Endodermal cell (in vitro differentiated cells): Measurements from ENCODE around the gene SLC27A2. TPM values are rescaled to one million over a fixed set of nuclear protein-coding genes. Genes with fewer than 3 reads are reported as not detected.

Source experiments
- DNase-seq: peaks from one replicate; pipeline ENCODE4 v3.0.0-alpha.2; 2017
- H3K27ac ChIP-seq: 2 replicates; pipeline ENCODE4 v1.5.1; 2013; ENCODE audit warnings: mild to moderate bottlenecking, low read depth, low read length, moderate library complexity
- H3K27me3 ChIP-seq: 2 replicates; pipeline ENCODE4 v1.6.1; 2013; ENCODE audit warnings: mild to moderate bottlenecking, low read length, moderate library complexity; ENCODE audit not compliant: insufficient read depth, control insufficient read depth, poor library complexity, severe bottlenecking
- H3K36me3 ChIP-seq: 2 replicates; pipeline ENCODE4 v1.7.0; 2013; ENCODE audit warnings: mild to moderate bottlenecking, low read length, moderate library complexity; ENCODE audit not compliant: control insufficient read depth, insufficient read depth
- H3K4me1 ChIP-seq: one replicate; pipeline ENCODE4 v1.7.0; 2013; ENCODE audit warnings: low read length; ENCODE audit not compliant: control insufficient read depth, insufficient read depth
- H3K4me3 ChIP-seq: 2 replicates; pipeline ENCODE4 v1.5.1; 2013; ENCODE audit warnings: mild to moderate bottlenecking, low read length, moderate library complexity
- H3K9ac ChIP-seq: 2 replicates; pipeline ENCODE4 v1.6.1; 2013; ENCODE audit warnings: mild to moderate bottlenecking, low read length, moderate library complexity; ENCODE audit not compliant: poor library complexity, severe bottlenecking; ENCODE audit errors: extremely low read depth
- H3K9me3 ChIP-seq: 2 replicates; pipeline ENCODE4 v1.6.1; 2013; ENCODE audit warnings: mild to moderate bottlenecking, low read length, moderate library complexity; ENCODE audit not compliant: control insufficient read depth
- H3K27ac Mint-ChIP-seq: 2 replicates; pipeline ENCODE4 v1.8.0; 2020; ENCODE audit warnings: mixed read lengths
- H3K27me3 Mint-ChIP-seq: 2 replicates; pipeline ENCODE4 v1.8.0; 2021; ENCODE audit warnings: mild to moderate bottlenecking, mixed read lengths; ENCODE audit not compliant: insufficient read depth
- H3K36me3 Mint-ChIP-seq: 2 replicates; pipeline ENCODE4 v1.8.0; 2020; ENCODE audit warnings: low read depth, mixed read lengths
- H3K4me1 Mint-ChIP-seq: 2 replicates; pipeline ENCODE4 v1.8.0; 2020; ENCODE audit warnings: mixed read lengths
- H3K4me3 Mint-ChIP-seq: 2 replicates; pipeline ENCODE4 v1.8.0; 2020; ENCODE audit warnings: mild to moderate bottlenecking, moderate library complexity, mixed read lengths
- H3K9me3 Mint-ChIP-seq: 2 replicates; pipeline ENCODE4 v1.8.0; 2020; ENCODE audit warnings: mild to moderate bottlenecking, mixed read lengths
- CTCF ChIP-seq: fragments of 200-600 bp; sonication (generic); conservative IDR thresholded peaks from 2 replicates; pipeline ENCODE4 v1.5.0; 2021; ENCODE audit warnings: antibody characterized with exemption, mild to moderate bottlenecking
- WGBS, 2 experiments: methylation state at CpG; one replicate each; pipeline versions ENCODE4 v1.1.5 to v1.1.7; 2013; ENCODE audit warnings: missing lambda C conversion rate in 2 of 2, mixed read lengths in 1 of 2; ENCODE audit not compliant: insufficient coverage in 1 of 2, insufficient read length in 1 of 2; 5-methylcytosine and 5-hydroxymethylcytosine counted together
- total RNA-seq, 2 donors: library from RNA; stranded (reverse); fragmentation: NEBNext Ultra II Directional in 1 of 2; extraction: Animal tissue kit (Norgen Biotek cat#: 25700) in 1 of 2; gene quantifications; 2 replicates in 1 of 2; 3 replicates in 1 of 2; pipeline ENCODE4 v1.2.1, GENCODE V29; 2021

The SLC27A2 gene
- total RNA-seq, 2 donors from 2014 or later: 4.0 to 6.8 TPM

DNA sequence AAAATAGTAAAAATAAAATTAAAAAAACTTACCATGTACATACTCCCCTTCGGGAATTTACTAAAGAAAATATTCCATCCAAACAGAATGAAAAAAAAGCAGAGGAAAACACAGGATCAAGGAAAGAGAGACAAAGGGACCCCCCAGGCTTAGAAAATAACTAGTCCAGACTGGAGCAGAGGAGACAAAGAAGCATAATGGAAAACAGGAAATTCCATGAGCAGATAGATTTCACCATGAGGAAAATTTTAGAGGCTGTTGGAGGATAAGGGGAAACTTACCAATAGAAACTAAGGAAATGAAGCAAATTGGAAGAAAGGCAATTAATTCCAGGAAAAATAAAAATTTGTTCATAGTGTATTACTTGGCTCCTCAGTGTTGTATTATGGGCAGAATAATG lies 36.7 kb downstream of the SLC27A2 start:
- no peaks in the 10 kb centered on the region for H3K27me3 Mint-ChIP-seq
- no peak overlapping the region for H3K4me3 ChIP-seq
- H3K4me1 ChIP-seq: no peaks in the 10 kb centered on the region
- H3K27me3 ChIP-seq: no peaks in the 10 kb centered on the region
- H3K36me3 Mint-ChIP-seq: no peaks in the 10 kb centered on the region
- no peaks in the 10 kb centered on the region for H3K9me3 ChIP-seq
- DNase-seq: no peak
- no peak overlapping the region for H3K9ac ChIP-seq
- H3K9me3 Mint-ChIP-seq: peaks cover 12% of the 10 kb centered on the region
- H3K27ac Mint-ChIP-seq: no peak overlapping the region
- H3K27ac ChIP-seq: no peak overlapping the region
- H3K4me1 Mint-ChIP-seq: peaks cover 12% of the 10 kb centered on the region
- H3K4me3 Mint-ChIP-seq: no peak overlapping the region
- WGBS, 2 experiments: 89% methylated on average over 1 of the region's 1 CpG; no CpG with 5 or more reads in 1 of the 2 experiments
- no peak for TF ChIP-seq CTCF
- H3K36me3 ChIP-seq: no peaks in the 10 kb centered on the region

DNA sequence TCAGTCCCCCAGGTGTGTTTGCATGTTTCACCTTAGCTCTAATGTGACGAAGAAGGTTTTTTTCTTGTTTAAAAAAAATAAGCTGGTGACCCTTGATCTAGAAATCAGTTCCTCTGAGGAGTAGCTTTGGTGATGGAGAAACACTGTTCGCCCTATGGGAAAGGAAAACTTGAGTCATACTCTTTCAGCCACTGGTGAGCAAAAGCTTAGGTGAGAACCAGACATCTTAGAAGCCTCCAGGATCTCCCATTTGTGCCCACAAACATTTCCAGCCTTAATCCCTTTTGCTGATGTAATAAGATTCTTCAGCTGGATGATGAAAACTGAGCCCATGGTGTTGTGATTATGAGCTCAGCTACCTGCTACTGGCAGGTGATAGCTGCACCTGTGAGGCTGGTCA lies 37.8 kb downstream of the SLC27A2 start:
- no peak overlapping the region for H3K4me3 Mint-ChIP-seq
- no peak overlapping the region for H3K27ac ChIP-seq
- H3K27me3 ChIP-seq: no peaks in the 10 kb centered on the region
- no peak overlapping the region for H3K9ac ChIP-seq
- H3K27ac Mint-ChIP-seq: no peak overlapping the region
- TF ChIP-seq CTCF: no peak
- no peak for DNase-seq
- H3K4me1 Mint-ChIP-seq: peaks cover 12% of the 10 kb centered on the region
- H3K4me1 ChIP-seq: no peaks in the 10 kb centered on the region
- no peak overlapping the region for H3K4me3 ChIP-seq
- no peaks in the 10 kb centered on the region for H3K36me3 Mint-ChIP-seq
- H3K9me3 Mint-ChIP-seq: peaks cover 12% of the 10 kb centered on the region
- H3K36me3 ChIP-seq: no peaks in the 10 kb centered on the region
- H3K9me3 ChIP-seq: no peaks in the 10 kb centered on the region
- no peaks in the 10 kb centered on the region for H3K27me3 Mint-ChIP-seq
- WGBS, 2 experiments: 82 to 97% methylated on average over 2 of the region's 2 CpGs

- H3K4me3 Mint-ChIP-seq: no peak overlapping the region
- H3K36me3 ChIP-seq: no peaks in the 10 kb centered on the region
- H3K36me3 Mint-ChIP-seq: no peaks in the 10 kb centered on the region
- DNase-seq: no peak
- no peak for TF ChIP-seq CTCF
- H3K27ac ChIP-seq: no peak overlapping the region
- no peaks in the 10 kb centered on the region for H3K9me3 ChIP-seq
- H3K4me3 ChIP-seq: no peak overlapping the region
- peaks cover 12% of the 10 kb centered on the region for H3K4me1 Mint-ChIP-seq
- no peaks in the 10 kb centered on the region for H3K27me3 Mint-ChIP-seq
- 96 to 100% methylated on average over 2 of the region's 2 CpGs for WGBS, 2 experiments
- no peaks in the 10 kb centered on the region for H3K9me3 Mint-ChIP-seq
- no peak overlapping the region for H3K27ac Mint-ChIP-seq
- H3K4me1 ChIP-seq: no peaks in the 10 kb centered on the region
- no peak overlapping the region for H3K9ac ChIP-seq
- H3K27me3 ChIP-seq: no peaks in the 10 kb centered on the region
Observed at GRCh38 chr15:50222181-50222580, 40.2 kb downstream of the SLC27A2 start.
